COLO668 (cell line): ENCODE measurements around the gene SLC6A5.

ENCODE experiments used
- DNase-seq: peaks from one replicate; lab custom pipeline; 2025; ENCODE audit not compliant: unreplicated experiment; lab: John Stamatoyannopoulos, UW

The SLC6A5 gene

GRCh38 chr11:20596205-20597153 lies 2.9 kb upstream of the SLC6A5 start:
- DNase-seq: no peak

DNA sequence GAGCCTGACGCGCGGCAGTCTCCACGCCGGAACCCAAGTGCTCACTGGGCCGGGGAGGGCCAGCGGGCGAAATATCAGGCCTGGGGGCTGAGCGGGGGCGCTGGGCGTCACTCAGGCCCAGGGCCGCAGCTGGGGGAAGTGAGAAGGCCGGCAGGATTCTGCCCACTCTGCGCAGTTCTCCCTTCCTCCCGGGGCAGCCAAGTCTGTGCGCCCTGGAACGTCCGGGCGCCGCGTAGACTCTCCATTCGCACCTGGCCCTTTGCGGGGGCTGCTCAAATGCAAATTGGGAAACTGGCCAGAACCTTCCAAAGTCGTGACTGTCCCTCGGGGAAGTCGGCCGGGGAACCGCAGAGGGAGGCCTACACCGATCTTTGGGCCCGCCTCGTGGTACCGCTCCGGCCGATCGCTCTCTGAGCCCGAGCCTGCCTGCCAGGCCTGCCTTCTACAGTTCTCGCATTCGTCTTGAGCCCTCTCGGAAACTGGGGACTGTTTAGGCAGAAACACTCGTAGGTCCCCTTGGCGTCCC lies 2.2 kb upstream of the SLC6A5 start:
- peak; percentile 38 for DNase-seq

GRCh38 chr11:20597680-20598484 lies 1.5 kb upstream of the SLC6A5 start:
- peak; percentile 70 for DNase-seq

DNA sequence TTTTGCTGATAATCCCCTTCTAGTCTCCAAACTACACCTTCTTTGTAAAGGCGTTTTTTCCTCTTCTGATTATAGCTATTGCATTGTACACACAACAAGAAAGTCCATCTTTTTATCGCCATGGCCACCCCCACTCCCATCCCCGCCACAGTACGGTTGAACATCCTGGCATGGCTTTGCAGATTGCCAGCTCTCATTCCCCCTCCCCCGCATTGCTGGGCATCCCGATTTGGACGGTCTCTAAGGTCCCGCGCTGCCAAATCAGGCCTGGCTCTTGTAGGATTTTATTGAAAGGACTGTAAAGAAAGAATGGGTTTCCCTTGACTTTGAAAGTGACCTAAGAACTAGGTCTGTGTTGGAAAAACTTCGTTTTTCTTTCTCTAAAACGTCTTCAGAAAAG lies 916 bp upstream of the SLC6A5 start:
- DNase-seq: no peak

GRCh38 chr11:20600020-20600346 lies 575 bp downstream of the SLC6A5 start:
- DNase-seq: no peak

GRCh38 chr11:20600551-20600950 lies 1.1 kb downstream of the SLC6A5 start:
- no peak for DNase-seq

DNA sequence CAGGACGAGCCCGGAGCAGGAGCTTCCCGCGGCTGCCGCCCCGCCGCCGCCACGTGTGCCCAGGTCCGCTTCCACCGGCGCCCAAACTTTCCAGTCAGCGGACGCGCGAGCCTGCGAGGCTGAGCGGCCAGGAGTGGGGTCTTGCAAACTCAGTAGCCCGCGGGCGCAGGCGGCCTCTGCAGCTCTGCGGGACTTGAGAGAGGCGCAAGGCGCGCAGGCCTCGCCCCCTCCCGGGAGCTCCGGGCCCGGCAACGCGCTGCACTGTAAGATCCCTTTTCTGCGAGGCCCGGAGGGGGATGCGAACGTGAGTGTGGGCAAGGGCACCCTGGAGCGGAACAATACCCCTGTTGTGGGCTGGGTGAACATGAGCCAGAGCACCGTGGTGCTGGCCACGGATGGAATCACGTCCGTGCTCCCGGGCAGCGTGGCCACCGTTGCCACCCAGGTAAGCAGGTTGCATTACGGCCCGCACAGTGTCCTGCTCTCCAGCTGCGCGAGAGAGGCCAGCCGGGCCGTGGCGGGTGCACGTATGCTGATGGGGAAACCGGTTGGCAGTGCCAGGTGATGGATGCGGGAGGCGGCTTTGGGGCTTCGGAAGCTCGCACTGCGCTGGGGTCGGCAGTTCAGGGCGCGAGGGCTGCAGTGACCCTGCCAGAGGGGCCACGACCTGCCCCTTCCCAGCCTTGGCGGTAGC lies 2.0 kb downstream of the SLC6A5 start:
- peak; percentile 38 for DNase-seq

GRCh38 chr11:20604295-20604803 lies 4.9 kb downstream of the SLC6A5 start:
- no peak for DNase-seq

GRCh38 chr11:20604864-20605601 lies 5.6 kb downstream of the SLC6A5 start:
- no peak for DNase-seq

GRCh38 chr11:20605602-20606091 lies 6.2 kb downstream of the SLC6A5 start:
- no peak for DNase-seq

GRCh38 chr11:20608934-20609333 lies 9.5 kb downstream of the SLC6A5 start:
- DNase-seq: no peak

DNA sequence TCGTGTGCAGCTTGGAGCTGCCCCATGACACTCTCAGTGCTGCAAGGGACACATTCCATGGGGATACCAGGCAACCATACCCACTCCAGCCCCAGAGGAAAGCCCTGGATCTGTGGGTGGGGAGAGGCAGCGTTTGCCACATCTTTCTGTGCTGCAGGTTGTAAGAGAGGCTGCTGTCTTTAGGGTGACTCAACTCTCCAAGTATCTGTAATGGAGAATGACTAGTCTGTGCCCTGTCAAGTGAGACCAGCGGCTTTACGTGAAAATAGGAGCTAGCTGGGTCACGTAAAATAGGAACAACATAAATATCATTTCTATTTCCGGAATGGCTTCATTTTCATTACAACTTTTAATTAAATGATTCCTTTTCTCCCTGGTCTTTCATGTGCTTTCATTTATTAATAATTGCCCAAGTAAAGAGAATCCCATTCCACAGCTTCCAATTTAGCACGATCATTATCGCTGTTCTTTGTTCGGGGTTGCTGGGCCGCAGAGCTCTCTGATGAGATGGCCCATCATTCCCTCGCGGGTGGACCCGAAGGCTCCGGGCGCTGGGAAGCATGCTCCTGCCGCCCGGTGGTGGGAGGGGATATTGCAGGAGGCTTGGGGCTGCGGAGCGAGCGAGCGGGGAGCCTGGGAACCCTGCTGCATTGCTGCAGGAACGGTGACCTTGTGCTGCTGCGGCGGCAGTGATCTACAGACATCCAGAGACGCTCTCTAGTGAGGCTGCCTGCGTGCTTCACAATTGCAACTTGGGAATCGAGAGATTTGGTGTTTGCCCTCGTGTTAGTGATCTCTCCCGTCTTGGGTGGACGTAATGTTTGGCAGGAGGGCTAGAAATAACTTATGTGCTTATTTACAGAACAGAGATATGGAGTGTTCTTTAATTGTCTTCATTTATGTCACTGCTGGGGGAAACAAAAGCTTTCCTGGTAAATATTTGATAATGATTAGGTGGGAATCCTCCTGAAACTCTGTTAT lies 10.6 kb downstream of the SLC6A5 start:
- DNase-seq: peak; percentile 92

DNA sequence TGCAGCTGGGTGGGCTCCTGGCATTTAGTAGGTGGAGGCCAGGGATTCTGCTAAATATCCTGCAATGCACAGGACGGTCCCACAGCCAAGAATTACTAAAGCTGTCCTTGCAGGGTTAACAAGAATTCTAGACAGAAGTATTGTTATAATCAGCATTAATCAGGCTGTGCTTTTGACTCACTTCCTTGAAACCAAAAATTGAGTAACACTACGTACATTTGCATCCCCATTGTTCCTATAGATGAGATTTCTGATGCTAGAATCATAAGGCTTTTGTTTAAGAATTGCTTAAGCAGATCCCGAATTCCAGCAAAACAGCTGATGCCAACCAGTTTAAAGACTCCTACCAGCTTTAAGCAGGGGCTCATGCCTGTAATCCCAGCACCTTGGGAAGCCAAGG lies 11.4 kb downstream of the SLC6A5 start:
- no peak for DNase-seq

- no peak for DNase-seq
Measured at GRCh38 chr11:20611445-20611844, 12.0 kb downstream of the SLC6A5 start.

GRCh38 chr11:20611892-20612291 lies 12.5 kb downstream of the SLC6A5 start:
- no peak for DNase-seq

GRCh38 chr11:20612416-20612815 lies 13.0 kb downstream of the SLC6A5 start:
- DNase-seq: no peak

- no peak for DNase-seq
Measured at GRCh38 chr11:20616920-20617319, 17.5 kb downstream of the SLC6A5 start.

- DNase-seq: no peak
Measured at GRCh38 chr11:20617346-20618005, 18.1 kb downstream of the SLC6A5 start.
